ENCODE results near the gene USF3. TPM values are rescaled to one million over a fixed set of nuclear protein-coding genes. Genes with fewer than 3 reads are reported as not detected.

The USF3 gene
- total RNA-seq (ENCODE audit: low replicate concordance) = 14.1 and 20.8 TPM in 2 replicates
- long read RNA-seq, partial matches to known transcripts = 0 of 3 reads
- long read RNA-seq, other reads (novel, unspliced or antisense) = 3 of 3 reads

- TF ChIP-seq CTCF (conservative IDR thresholded peaks at IDR 0.05) = peak; percentile 11
- H3K9me3 Mint-ChIP-seq = no peaks in the 10 kb centered on the region
- no peaks in the 10 kb centered on the region for H3K27me3 Mint-ChIP-seq
- peaks cover 3% of the 10 kb centered on the region for H3K36me3 Mint-ChIP-seq
- H3K4me3 Mint-ChIP-seq = peak within 1 kb of the TSS; percentile 99
- peaks cover 13% of the 10 kb centered on the region for H3K4me1 Mint-ChIP-seq (ENCODE audit: unreplicated experiment)
- peak within 1 kb of the TSS; percentile 89 for H3K27ac Mint-ChIP-seq
- DNase-seq (ENCODE audit: extremely low spot score, unreplicated experiment) = peak; percentile 75
These were observed at the start of gene USF3 for GRCh38 chr3:113695786-113696645. TSS of gene USF3 (minus strand) at chr3:113696642. CDS start at chr3:113674878, 21,764 bp downstream.

GRCh38 chr3:113745756-113746547 is 49.5 kb upstream of the USF3 start, which contains the start of gene NAA50:
TSS of gene NAA50 (minus strand) at chr3:113746249. CDS start at chr3:113745949, 300 bp downstream.
- Mint-ChIP-seq H3K4me1 (ENCODE audit: unreplicated experiment) (peaks cover 39% of the 10 kb centered on the region), H3K9me3 (no peaks in the 10 kb centered on the region), H3K36me3 (peaks cover 4% of the 10 kb centered on the region), H3K27ac (peak within 1 kb of the TSS; percentile 100), H3K4me3 (peak within 1 kb of the TSS; percentile 98), H3K27me3 (no peaks in the 10 kb centered on the region)
- peak; percentile 88 for DNase-seq (ENCODE audit: extremely low spot score, unreplicated experiment)
- TF ChIP-seq CTCF (conservative IDR thresholded peaks at IDR 0.05) = peak; percentile 60

- Mint-ChIP-seq H3K9me3 (no peaks in the 10 kb centered on the region), H3K27me3 (no peaks in the 10 kb centered on the region), H3K27ac (peak overlapping the region; percentile 100), H3K4me1 (ENCODE audit: unreplicated experiment) (peaks cover 39% of the 10 kb centered on the region), H3K4me3 (peak overlapping the region; percentile 98), H3K36me3 (peaks cover 4% of the 10 kb centered on the region)
- no peak for DNase-seq (ENCODE audit: extremely low spot score, unreplicated experiment)
- TF ChIP-seq CTCF (conservative IDR thresholded peaks at IDR 0.05) = peak; percentile 66
These were observed 48.7 kb upstream of the USF3 start for GRCh38 chr3:113744941-113745755.

- Mint-ChIP-seq H3K9me3 (no peaks in the 10 kb centered on the region), H3K27ac (peak overlapping the region; percentile 10), H3K4me3 (peak overlapping the region; percentile 98)
These were observed 46.7 kb upstream of the USF3 start for GRCh38 chr3:113743006-113743630.

More at GRCh38 chr3:113743006-113743630, 46.7 kb upstream of the USF3 start:
- DNase-seq (ENCODE audit: extremely low spot score, unreplicated experiment) = no peak
- Mint-ChIP-seq H3K36me3 (peaks cover 4% of the 10 kb centered on the region), H3K27me3 (no peaks in the 10 kb centered on the region), H3K4me1 (ENCODE audit: unreplicated experiment) (peaks cover 35% of the 10 kb centered on the region)
- no peak for TF ChIP-seq CTCF (conservative IDR thresholded peaks at IDR 0.05)
